IPS-18c (cell line): ENCODE measurements around the gene DLG5.

Experiments used
- H3K4me3 ChIP-seq: 2 replicates; pipeline ENCODE4 v1.7.0; 2013; ENCODE audit warnings: low read depth, mild to moderate bottlenecking, low read length, moderate library complexity; ENCODE audit not compliant: insufficient read depth
- H3K9me3 ChIP-seq: one replicate; pipeline ENCODE4 v1.6.1; 2013; ENCODE audit warnings: mild to moderate bottlenecking, low read length, moderate library complexity; ENCODE audit not compliant: control insufficient read depth, insufficient read depth

DLG5 gene

DNA sequence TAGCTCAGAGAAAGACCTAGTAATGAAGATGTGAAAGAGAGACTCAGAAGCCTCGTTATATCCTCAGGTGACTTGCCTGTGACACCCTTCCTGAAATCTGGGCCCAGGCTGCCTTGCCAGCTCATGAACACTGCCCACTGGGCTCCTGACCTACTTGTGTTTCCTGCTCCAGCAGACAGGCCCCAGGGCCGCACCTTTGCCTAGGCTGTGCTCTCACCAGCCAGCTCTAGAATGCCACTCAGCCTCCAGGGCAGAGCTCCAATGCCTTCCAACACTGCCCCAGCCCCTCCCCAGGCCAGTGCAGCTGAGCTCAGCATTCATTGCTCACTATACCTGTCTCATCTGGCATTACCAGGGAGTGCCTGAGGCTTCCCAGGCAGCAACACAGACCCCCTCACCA is 94.3 kb downstream of the DLG5 start:
- Histone ChIP-seq H3K4me3 (no peak overlapping the region), H3K9me3 (no peaks in the 10 kb centered on the region)

GRCh38 chr10:77829356-77829755 is 97.2 kb downstream of the DLG5 start:
- H3K4me3 ChIP-seq, result no peak overlapping the region
- no peaks in the 10 kb centered on the region for H3K9me3 ChIP-seq

GRCh38 chr10:77828377-77828776 is 98.2 kb downstream of the DLG5 start:
- H3K4me3 ChIP-seq, result no peak overlapping the region
- no peaks in the 10 kb centered on the region for H3K9me3 ChIP-seq

GRCh38 chr10:77827366-77827765 is 99.2 kb downstream of the DLG5 start:
- no peaks in the 10 kb centered on the region for H3K9me3 ChIP-seq
- H3K4me3 ChIP-seq, result no peak overlapping the region

DNA sequence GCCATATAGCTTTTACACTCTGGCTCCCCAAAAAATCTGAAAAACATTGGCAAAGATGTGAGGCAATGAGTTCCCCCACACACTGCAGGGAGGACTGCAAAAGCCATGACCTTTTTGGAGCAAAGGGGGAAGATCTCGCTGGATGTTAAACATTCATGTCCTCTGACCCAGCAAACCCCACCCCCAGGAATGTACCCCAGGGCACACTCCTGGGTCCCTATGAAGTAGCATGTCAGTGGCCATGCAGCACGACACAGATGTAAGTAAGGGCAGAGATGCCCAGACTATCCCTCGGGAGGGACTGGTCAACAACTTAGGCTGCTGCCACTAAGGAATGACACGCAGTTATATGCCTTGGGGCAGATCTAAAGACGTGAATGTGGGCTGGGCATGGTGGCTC is 100.6 kb downstream of the DLG5 start:
- Histone ChIP-seq H3K4me3 (no peak overlapping the region), H3K9me3 (no peaks in the 10 kb centered on the region)

DNA sequence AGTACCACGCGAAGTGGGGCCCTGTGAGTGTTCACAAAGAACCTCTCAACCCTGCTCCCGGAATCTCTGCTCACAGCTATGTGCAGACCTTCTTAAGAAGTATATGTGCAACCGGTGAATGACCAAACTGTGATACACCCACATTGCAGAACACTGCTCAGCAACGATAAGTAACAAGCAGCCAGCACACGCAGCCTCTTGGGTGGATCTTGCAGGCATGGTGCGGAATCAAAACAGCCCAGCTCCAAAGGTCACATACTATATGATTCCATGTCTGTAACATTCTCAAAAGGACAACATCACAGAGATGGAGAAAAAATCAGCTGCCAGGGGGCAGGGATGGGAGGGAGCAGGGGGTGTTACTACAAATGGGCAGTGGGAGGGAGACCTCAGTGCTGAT is 101.6 kb downstream of the DLG5 start:
- no peak overlapping the region for H3K4me3 ChIP-seq
- H3K9me3 ChIP-seq, result no peaks in the 10 kb centered on the region

- Histone ChIP-seq H3K9me3 (no peaks in the 10 kb centered on the region), H3K4me3 (no peak overlapping the region)
Measured at GRCh38 chr10:77823811-77824542, 102.6 kb downstream of the DLG5 start.

DNA sequence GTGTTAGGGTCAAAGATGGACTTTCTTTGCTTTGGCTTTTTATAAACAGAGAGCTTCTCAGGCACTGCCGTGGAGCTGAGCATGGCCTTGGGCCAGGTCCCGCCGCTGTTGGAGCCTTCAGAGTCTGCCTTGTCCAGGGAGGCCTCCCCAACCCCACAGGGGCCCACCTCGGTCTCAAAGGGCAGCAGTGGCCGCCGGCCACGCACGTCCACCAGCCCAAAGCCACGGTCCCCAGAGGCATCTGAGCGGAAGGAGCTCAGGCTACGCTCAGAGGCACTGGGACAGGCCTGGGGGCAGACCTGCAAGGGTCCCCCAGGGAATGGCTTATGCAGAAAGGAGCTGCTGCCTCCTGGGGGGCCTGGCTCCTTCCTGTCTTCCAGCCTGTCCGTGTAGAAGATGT is 105.0 kb downstream of the DLG5 start:
- Histone ChIP-seq H3K4me3 (no peak overlapping the region), H3K9me3 (no peaks in the 10 kb centered on the region)

DNA sequence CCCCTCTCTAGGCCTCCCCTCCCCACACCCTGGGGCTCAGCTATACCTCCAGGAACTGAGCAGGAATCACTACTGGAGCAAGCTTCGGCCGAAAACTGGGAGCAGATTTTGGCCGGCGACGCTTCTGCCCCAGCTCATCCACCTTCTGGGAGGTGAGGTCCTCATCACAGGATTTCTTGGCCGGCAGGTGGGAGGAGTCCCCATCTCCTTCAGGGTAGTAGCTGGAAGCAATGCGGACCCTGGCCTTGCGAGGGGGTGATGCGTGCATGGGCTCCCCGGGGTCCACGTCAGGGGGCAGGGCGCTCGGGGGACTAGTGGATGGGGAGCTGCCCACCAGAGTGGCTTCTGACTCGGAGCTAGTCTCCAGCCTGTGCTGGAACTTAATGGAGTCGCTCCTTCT is 105.5 kb downstream of the DLG5 start:
- Histone ChIP-seq H3K4me3 (no peak overlapping the region), H3K9me3 (no peaks in the 10 kb centered on the region)

GRCh38 chr10:77820349-77820748 is 106.2 kb downstream of the DLG5 start:
- H3K9me3 ChIP-seq, result no peaks in the 10 kb centered on the region
- H3K4me3 ChIP-seq, result no peak overlapping the region

GRCh38 chr10:77819210-77820112 is 107.1 kb downstream of the DLG5 start:
- H3K9me3 ChIP-seq, result no peaks in the 10 kb centered on the region
- no peak overlapping the region for H3K4me3 ChIP-seq

DNA sequence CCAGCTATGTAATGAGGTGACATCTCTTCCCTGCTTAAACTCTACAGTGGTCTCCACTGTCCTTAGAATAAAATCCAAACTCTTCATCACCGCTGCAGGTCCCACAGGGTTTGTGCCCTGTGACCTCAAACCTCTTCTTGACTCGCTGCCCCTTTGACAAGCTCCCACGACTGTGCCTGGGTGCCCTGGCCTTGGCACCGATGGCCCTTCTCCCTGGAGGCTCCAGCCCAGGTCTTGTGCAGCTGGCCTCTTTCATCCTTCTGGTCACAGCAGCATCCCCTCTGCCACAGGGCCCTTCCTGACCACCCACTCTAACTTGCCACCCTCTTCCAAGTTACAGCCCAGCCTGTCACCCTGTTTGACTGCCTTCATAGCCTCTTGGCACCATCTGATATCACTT is 108.2 kb downstream of the DLG5 start:
- no peaks in the 10 kb centered on the region for H3K9me3 ChIP-seq
- H3K4me3 ChIP-seq, result no peak overlapping the region

DNA sequence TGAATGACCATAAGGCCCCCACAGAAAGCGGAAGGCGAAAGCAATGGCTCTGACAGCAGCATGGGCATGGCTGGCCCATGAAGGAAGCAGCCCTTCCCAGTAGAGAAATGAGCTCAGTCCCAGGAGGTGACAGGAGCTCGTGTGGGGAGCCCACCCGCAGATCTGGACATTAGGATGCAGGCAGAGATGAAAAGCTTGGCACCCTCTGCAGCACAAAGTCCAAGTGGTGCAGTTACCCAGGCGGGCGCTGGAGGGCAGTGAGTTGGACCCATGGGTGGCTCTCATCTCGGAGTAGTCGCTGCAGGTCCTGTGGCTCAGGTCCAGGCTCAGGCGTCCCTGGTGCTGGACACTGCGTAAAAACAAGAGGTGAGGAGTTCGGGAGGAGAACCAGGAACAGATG is 109.0 kb downstream of the DLG5 start:
- Histone ChIP-seq H3K9me3 (no peaks in the 10 kb centered on the region), H3K4me3 (no peak overlapping the region)

DNA sequence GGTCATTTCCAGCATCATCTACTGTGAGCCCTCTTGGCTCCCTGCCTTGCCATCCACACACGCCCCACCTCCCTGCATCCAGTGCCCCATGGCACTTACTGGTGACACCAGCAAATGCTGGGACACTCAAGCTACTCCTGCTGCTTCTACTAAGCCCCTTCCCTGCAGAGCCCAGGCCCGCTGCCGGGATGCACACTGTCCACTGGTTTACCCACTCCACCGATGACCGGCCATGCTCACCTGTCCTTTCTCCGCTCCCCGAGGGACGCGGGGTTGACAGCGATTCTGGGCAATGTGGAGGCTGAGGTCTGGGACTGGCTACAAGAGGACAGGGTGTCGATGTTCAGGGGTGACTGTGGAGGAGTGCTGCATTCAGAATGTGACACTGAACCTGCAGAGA is 110.2 kb downstream of the DLG5 start:
- Histone ChIP-seq H3K9me3 (no peaks in the 10 kb centered on the region), H3K4me3 (no peak overlapping the region)

GRCh38 chr10:77812741-77813140 is 113.8 kb downstream of the DLG5 start:
- no peaks in the 10 kb centered on the region for H3K9me3 ChIP-seq
- H3K4me3 ChIP-seq, result no peak overlapping the region

DNA sequence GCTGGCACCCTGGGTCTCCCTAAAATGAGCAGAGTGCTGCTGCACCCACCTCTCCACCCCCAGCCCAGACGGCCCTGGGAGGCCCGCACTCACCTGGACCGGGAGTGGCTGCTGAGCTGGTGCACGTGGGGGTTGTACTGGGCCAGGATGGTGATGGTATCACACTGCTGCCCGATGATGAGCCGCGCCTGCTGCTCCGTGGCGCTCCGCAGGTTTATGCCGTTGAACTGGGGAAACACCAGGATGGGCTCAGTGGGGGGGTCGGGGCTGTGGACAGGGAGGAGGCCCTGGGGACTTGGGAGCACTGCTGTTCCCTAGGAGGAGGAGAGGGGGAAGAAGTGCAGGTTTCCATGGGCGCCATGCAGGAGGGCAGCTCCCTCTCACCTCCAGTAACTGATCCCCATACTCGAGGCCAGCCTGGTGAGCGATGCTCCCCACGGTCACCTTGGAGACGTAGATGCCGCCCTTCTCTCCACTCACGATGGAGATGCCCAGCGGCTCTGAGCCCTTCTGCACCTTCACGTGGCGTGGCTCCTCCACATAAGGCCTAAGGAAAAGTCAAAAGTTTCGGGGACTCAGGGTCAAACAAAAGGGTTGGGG is 114.6 kb downstream of the DLG5 start:
- no peak overlapping the region for H3K4me3 ChIP-seq

DNA sequence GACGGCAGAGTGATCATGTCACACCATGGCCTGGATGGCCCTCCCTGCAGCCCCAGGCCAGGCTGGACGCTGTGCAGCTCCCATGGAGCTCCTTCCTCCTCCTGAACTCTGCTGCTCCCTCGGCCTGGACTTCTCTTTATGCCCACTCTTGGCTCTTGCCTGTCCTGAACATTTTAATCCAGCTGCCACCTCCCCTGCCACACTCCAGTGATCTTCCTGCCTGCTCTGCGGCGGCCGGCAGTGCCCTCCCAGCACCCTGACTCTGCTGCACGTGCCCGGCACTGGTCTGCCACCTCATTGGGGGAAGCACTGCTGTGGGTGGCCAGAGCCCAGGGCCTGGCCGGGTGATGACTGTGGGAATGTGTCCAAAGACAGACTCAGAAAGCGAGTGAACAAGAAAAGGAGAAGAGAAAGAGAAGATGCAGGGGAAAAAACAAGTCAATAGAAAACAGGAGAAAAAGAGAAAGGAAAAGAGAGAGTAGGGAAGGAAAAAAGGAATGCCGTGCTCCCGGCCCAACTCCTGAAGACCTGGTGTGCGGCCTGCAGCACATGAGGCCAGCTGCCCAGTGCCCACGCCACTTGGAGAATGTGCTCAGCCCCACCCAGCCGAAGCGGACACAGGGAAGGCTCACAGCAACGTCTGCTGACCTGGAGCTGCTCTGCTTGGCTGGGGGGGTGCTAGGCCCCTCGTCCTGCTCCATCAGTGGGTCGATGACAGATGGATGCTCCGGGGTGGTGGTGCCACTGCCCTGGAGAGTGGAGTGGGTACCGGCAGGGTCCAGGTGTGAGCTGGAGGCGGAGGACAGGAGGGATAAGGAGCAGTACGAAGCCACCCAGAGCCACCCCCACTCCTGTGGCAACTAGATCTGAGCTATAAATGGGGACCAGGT is 115.9 kb downstream of the DLG5 start:
- peaks cover 2% of the 10 kb centered on the region for H3K9me3 ChIP-seq
- H3K4me3 ChIP-seq, result no peak overlapping the region

More for the DNA sequence above, 114.6 kb downstream of the DLG5 start:
- H3K9me3 ChIP-seq, result no peaks in the 10 kb centered on the region
